GM12801 (cell line): ENCODE data around the gene NKAIN2.

Source experiments
- CTCF ChIP-seq: IDR thresholded peaks from one replicate; pipeline ENCODE4 v1.5.1; 2011; ENCODE audit warnings: control low read depth; ENCODE audit not compliant: insufficient read length; ENCODE audit errors: extremely low read depth

Gene NKAIN2

GRCh38 chr6:124495665-124496190, 692.1 kb downstream of the NKAIN2 start:
- TF ChIP-seq CTCF: no peak

- TF ChIP-seq CTCF: no peak
Measured at GRCh38 chr6:124496334-124496733, 692.7 kb downstream of the NKAIN2 start.

DNA sequence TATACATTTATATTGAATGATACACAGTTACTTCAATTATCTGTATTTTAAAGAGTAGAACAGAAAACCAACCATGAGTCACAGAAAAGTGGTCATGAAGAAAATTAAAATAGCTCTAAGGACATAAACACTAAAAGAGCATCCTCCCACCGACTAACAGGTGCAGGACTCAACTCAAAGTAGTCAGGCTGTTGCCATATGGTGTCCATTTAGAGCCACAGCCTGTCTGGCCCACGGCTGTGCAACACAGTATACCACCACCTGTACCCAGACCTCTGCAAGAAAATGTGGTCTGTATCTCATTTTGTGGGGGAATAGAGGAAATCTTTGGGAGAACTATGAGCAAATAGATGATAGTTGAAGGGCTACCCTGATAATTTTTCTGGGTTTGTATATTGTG, 708.8 kb downstream of the NKAIN2 start:
- no peak for TF ChIP-seq CTCF

GRCh38 chr6:124517339-124517738, 713.7 kb downstream of the NKAIN2 start:
- no peak for TF ChIP-seq CTCF

DNA sequence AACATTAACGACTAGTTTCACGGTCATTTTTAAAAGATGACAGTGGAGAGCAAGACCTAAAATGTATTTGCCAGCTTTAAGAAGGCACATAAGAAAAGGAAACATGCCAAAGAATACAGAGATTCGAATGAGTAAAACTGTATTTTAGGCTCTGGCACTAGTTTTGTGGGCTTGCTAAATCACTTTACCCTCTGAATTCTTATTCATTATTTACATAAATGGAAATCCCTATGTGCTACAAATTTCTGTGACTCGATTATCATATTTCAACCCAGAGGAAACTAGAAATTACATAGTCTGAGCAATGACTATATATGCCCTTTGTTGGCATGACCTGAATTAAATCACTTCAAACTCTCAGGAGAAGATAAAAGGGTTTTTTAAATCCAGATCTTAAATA, 716.8 kb downstream of the NKAIN2 start:
- TF ChIP-seq CTCF: no peak

- TF ChIP-seq CTCF: no peak
Measured at GRCh38 chr6:124522335-124522734, 718.7 kb downstream of the NKAIN2 start.

- no peak for TF ChIP-seq CTCF
Measured at GRCh38 chr6:124524491-124525200, 721.0 kb downstream of the NKAIN2 start.
